SK-N-SH (cell line): ENCODE data around the gene OPHN1. TPM values are rescaled to one million over a fixed set of nuclear protein-coding genes. Genes with fewer than 3 reads are reported as not detected.

Experiments used
- CTCF ChIA-PET: fragments of 300-600, 350-600 bp; formaldehyde crosslinking; extraction: SDS; loops from one replicate; lab custom pipeline; 2021; lab: Yijun Ruan, JAX
- POLR2A ChIA-PET: fragments of 350-600 bp; sonication (Branson Sonifier 250); formaldehyde crosslinking; extraction: SDS; loops from one replicate; lab custom pipeline; 2020; ENCODE audit warnings: antibody characterized with exemption, inconsistent platforms; lab: Yijun Ruan, JAX
- DNase-seq: peaks from one replicate; pipeline ENCODE4 v3.0.0; 2012
- H2AFZ ChIP-seq: fragments of 200-600 bp; sonication (generic); 2 replicates; pipeline ENCODE4 v1.8.1; 2016; ENCODE audit warnings: antibody characterized with exemption, mild to moderate bottlenecking, low read depth
- H3F3A ChIP-seq: fragments of 200-600 bp; sonication (generic); replicated peaks from 2 replicates; pipeline ENCODE3; 2016; ENCODE audit warnings: antibody characterized with exemption, mild to moderate bottlenecking; ENCODE audit not compliant: insufficient read depth
- H3K27ac ChIP-seq, 2 experiments: fragments of 200-500 bp in 1 of 2; fragments of 200-600 bp in 1 of 2; sonication (Bioruptor generic) in 1 of 2; sonication (generic), shearing (Covaris generic) in 1 of 2; 2 replicates each; pipeline versions ENCODE4 v1.5.1 to v1.6.1; 2014 to 2016; ENCODE audit warnings: low read depth in 2 of 2, inconsistent platforms in 1 of 2, low read length in 1 of 2, mild to moderate bottlenecking in 1 of 2, mixed read lengths in 1 of 2
- H3K27me3 ChIP-seq: fragments of 200-600 bp; sonication (generic), shearing (Covaris generic); 2 replicates; pipeline ENCODE4 v1.6.1; 2016; ENCODE audit warnings: mixed run types; ENCODE audit not compliant: insufficient read depth
- H3K36me3 ChIP-seq, 2 experiments: fragments of 200-500 bp in 1 of 2; fragments of 200-600 bp in 1 of 2; sonication (Bioruptor generic) in 1 of 2; sonication (generic) in 1 of 2; replicated peaks in 1 of 2; 2 replicates each; pipeline versions ENCODE3 to v1.5.1; 2014 to 2016; ENCODE audit warnings: low read length in 1 of 2, mild to moderate bottlenecking in 1 of 2; ENCODE audit not compliant: insufficient read depth in 2 of 2, control insufficient read depth in 1 of 2
- H3K4me1 ChIP-seq, 2 experiments: fragments of 200-500 bp in 1 of 2; fragments of 200-600 bp in 1 of 2; sonication (Bioruptor generic) in 1 of 2; sonication (generic), shearing (Covaris generic) in 1 of 2; 2 replicates each; pipeline versions ENCODE4 v1.5.1 to v1.6.1; 2014 to 2016; ENCODE audit warnings: low read depth in 1 of 2, low read length in 1 of 2, mixed run types in 1 of 2; ENCODE audit not compliant: insufficient read depth in 2 of 2, control insufficient read depth in 1 of 2
- H3K4me2 ChIP-seq: fragments of 200-600 bp; sonication (generic), shearing (Covaris generic); 2 replicates; pipeline ENCODE4 v1.6.1; 2017; ENCODE audit warnings: mixed run types
- H3K4me3 ChIP-seq, 2 experiments: fragments of 200-500 bp in 1 of 2; fragments of 200-600 bp in 1 of 2; sonication (Bioruptor generic) in 1 of 2; sonication (generic), shearing (Covaris generic) in 1 of 2; 2 replicates each; pipeline versions ENCODE4 v1.5.1 to v1.8.1; 2014 to 2016; ENCODE audit warnings: low read depth in 2 of 2, inconsistent platforms in 1 of 2, low read length in 1 of 2, mild to moderate bottlenecking in 1 of 2, mixed read lengths in 1 of 2, moderate library complexity in 1 of 2
- H3K79me2 ChIP-seq: fragments of 200-600 bp; sonication (generic); 2 replicates; pipeline ENCODE4 v1.8.1; 2017; ENCODE audit warnings: mild to moderate bottlenecking; ENCODE audit not compliant: insufficient read depth
- H3K9ac ChIP-seq: fragments of 200-600 bp; sonication (generic); 2 replicates; pipeline ENCODE4 v1.6.1; 2017; ENCODE audit warnings: mixed run types
- H3K9me2 ChIP-seq: fragments of 200-600 bp; sonication (generic); 2 replicates; pipeline ENCODE4 v1.6.1; 2017; ENCODE audit warnings: mixed run types
- H3K9me3 ChIP-seq: fragments of 200-600 bp; sonication (generic); 2 replicates; pipeline ENCODE4 v1.6.1; 2017; ENCODE audit warnings: mixed run types, mild to moderate bottlenecking, moderate library complexity
- H4K20me1 ChIP-seq: fragments of 200-600 bp; sonication (generic); 2 replicates; pipeline ENCODE4 v1.6.1; 2017; ENCODE audit warnings: mild to moderate bottlenecking, mixed run types; ENCODE audit not compliant: insufficient read depth
- CHD2 ChIP-seq: fragments of 150-350 bp; IDR thresholded peaks from 2 replicates; pipeline ENCODE4 v1.6.1; 2018; ENCODE audit warnings: low read length; ENCODE audit not compliant: partially characterized antibody
- FOSL2 ChIP-seq: IDR thresholded peaks from 2 replicates; pipeline ENCODE4 v1.4.0; 2012; ENCODE audit warnings: low read depth, mild to moderate bottlenecking, moderate library complexity, borderline replicate concordance
- GATA2 ChIP-seq: sonication (generic); formaldehyde crosslinking; IDR thresholded peaks from 2 replicates; pipeline ENCODE4 v1.5.0; 2020; ENCODE audit warnings: mild to moderate bottlenecking, missing genetic modification reagents
- JUND ChIP-seq: IDR thresholded peaks from 2 replicates; pipeline ENCODE4 v1.4.0; 2012
- MXI1 ChIP-seq: IDR thresholded peaks from 2 replicates; pipeline ENCODE4 v1.6.1; 2012; ENCODE audit warnings: mild to moderate bottlenecking, low read depth, low read length, improper control_type of control experiment
- RCOR1 ChIP-seq: fragments of 150-350 bp; IDR thresholded peaks from 2 replicates; pipeline ENCODE4 v1.6.1; 2017; ENCODE audit warnings: antibody characterized with exemption, low read length
- RXRA ChIP-seq: IDR thresholded peaks from 2 replicates; pipeline ENCODE4 v1.4.0; 2012; ENCODE audit warnings: low read depth, mild to moderate bottlenecking, borderline replicate concordance
- TAF1 ChIP-seq: IDR thresholded peaks from 2 replicates; pipeline ENCODE4 v1.6.1; 2012; ENCODE audit warnings: low read depth, mild to moderate bottlenecking, low read length, moderate library complexity, borderline replicate concordance
- TEAD4 ChIP-seq: IDR thresholded peaks from 2 replicates; pipeline ENCODE4 v1.4.0; 2012; ENCODE audit warnings: mild to moderate bottlenecking, borderline replicate concordance; ENCODE audit not compliant: insufficient read depth
- WGBS: methylation state at CpG from one replicate; pipeline ENCODE4 v1.1.6; 2017; ENCODE audit warnings: low lambda C conversion rate; 5-methylcytosine and 5-hydroxymethylcytosine counted together
- polyA plus RNA-seq, 3 experiments: library from polyadenylated mRNA; depleted of rRNA; stranded (reverse); fragments of >200 nt; gene quantifications; 2 replicates each; pipeline ENCODE4 v1.2.3, GENCODE V29; 2012
- TF ChIP-seq, protein P1 (sequence below): IDR thresholded peaks from 2 replicates; pipeline ENCODE4 v1.6.1; 2012; ENCODE audit warnings: mild to moderate bottlenecking, low read depth, low read length, moderate library complexity
- TF ChIP-seq, protein P2 (sequence below): fragments of 150-350 bp; IDR thresholded peaks from 2 replicates; pipeline ENCODE4 v1.6.1; 2016; ENCODE audit warnings: mild to moderate bottlenecking, low read depth, low read length
- TF ChIP-seq, protein P3 (sequence below): fragments of 200-600 bp; sonication (generic); IDR thresholded peaks from 2 replicates; pipeline ENCODE4 v1.6.1; 2017; ENCODE audit warnings: antibody characterized with exemption, mild to moderate bottlenecking, moderate library complexity

OPHN1 gene
- polyA plus RNA-seq, 1 of the 3 experiments (the other 2 are of a cell fraction), result 1.7 TPM

DNA sequence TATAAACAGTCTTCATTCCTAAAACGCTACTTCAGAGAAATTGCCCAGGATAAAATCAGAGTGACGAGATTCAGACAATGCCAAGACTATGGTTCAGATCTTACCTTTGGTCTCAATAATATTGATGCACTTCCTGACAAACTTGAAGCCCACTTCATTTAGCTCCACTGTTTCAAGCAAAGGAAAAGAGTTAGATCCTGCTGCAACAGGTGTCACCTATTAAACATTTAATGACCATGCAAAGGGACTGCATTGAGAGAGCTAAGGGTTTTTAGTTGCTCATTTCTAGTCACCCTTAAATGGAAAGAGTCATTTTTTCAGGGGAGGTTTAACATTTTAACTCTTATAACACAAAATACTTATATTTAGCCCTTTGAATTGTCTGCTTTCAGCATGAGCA lies 239.5 kb downstream of the OPHN1 start (continued):
- TF ChIP-seq, protein P1, sequence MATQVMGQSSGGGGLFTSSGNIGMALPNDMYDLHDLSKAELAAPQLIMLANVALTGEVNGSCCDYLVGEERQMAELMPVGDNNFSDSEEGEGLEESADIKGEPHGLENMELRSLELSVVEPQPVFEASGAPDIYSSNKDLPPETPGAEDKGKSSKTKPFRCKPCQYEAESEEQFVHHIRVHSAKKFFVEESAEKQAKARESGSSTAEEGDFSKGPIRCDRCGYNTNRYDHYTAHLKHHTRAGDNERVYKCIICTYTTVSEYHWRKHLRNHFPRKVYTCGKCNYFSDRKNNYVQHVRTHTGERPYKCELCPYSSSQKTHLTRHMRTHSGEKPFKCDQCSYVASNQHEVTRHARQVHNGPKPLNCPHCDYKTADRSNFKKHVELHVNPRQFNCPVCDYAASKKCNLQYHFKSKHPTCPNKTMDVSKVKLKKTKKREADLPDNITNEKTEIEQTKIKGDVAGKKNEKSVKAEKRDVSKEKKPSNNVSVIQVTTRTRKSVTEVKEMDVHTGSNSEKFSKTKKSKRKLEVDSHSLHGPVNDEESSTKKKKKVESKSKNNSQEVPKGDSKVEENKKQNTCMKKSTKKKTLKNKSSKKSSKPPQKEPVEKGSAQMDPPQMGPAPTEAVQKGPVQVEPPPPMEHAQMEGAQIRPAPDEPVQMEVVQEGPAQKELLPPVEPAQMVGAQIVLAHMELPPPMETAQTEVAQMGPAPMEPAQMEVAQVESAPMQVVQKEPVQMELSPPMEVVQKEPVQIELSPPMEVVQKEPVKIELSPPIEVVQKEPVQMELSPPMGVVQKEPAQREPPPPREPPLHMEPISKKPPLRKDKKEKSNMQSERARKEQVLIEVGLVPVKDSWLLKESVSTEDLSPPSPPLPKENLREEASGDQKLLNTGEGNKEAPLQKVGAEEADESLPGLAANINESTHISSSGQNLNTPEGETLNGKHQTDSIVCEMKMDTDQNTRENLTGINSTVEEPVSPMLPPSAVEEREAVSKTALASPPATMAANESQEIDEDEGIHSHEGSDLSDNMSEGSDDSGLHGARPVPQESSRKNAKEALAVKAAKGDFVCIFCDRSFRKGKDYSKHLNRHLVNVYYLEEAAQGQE, result no peak
- TF ChIP-seq TEAD4 (no peak), RCOR1 (no peak), JUND (no peak), RXRA (no peak)
- TF ChIP-seq, protein P2, sequence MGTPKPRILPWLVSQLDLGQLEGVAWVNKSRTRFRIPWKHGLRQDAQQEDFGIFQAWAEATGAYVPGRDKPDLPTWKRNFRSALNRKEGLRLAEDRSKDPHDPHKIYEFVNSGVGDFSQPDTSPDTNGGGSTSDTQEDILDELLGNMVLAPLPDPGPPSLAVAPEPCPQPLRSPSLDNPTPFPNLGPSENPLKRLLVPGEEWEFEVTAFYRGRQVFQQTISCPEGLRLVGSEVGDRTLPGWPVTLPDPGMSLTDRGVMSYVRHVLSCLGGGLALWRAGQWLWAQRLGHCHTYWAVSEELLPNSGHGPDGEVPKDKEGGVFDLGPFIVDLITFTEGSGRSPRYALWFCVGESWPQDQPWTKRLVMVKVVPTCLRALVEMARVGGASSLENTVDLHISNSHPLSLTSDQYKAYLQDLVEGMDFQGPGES, result no peak

DNA sequence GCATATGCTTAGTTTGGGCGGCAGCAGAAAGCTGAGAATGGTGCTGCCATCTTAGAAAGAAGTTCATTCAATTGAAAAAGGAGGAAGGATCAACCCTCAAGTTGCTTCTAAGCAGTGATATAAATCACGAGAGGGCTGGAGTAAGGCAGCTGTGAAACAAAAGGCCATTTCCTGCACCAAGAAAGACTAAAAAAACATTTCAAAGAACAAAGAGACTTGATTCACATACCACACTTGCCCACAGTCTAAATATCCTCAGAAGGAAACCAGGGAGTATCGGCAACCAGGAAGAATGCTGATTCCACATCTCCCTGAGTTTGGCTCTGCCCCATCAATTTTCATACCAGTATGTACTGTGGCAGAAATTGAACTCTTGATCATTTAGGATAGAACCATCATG lies 240.1 kb downstream of the OPHN1 start:
- H3K4me2 ChIP-seq, result no peak overlapping the region
- TF ChIP-seq MXI1 (no peak), CHD2 (no peak), FOSL2 (no peak), GATA2 (no peak), TAF1 (no peak)
- TF ChIP-seq, protein P3, sequence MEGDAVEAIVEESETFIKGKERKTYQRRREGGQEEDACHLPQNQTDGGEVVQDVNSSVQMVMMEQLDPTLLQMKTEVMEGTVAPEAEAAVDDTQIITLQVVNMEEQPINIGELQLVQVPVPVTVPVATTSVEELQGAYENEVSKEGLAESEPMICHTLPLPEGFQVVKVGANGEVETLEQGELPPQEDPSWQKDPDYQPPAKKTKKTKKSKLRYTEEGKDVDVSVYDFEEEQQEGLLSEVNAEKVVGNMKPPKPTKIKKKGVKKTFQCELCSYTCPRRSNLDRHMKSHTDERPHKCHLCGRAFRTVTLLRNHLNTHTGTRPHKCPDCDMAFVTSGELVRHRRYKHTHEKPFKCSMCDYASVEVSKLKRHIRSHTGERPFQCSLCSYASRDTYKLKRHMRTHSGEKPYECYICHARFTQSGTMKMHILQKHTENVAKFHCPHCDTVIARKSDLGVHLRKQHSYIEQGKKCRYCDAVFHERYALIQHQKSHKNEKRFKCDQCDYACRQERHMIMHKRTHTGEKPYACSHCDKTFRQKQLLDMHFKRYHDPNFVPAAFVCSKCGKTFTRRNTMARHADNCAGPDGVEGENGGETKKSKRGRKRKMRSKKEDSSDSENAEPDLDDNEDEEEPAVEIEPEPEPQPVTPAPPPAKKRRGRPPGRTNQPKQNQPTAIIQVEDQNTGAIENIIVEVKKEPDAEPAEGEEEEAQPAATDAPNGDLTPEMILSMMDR, result no peak
- TF ChIP-seq, all 33 proteins: peak for 0
- Histone ChIP-seq H3K9ac (no peak overlapping the region), H3K36me3 (no peaks in the 10 kb centered on the region), H3F3A (no peaks in the 10 kb centered on the region), H3K4me1 (no peaks in the 10 kb centered on the region), H3K9me2 (no peaks in the 10 kb centered on the region), H3K9me3 (no peaks in the 10 kb centered on the region), H3K27me3 (no peaks in the 10 kb centered on the region), H4K20me1 (no peaks in the 10 kb centered on the region), H2AFZ (no peak overlapping the region), H3K79me2 (no peaks in the 10 kb centered on the region), H3K27ac (no peak overlapping the region), H3K4me3 (no peak overlapping the region)
- ChIA-PET POLR2A (no interaction called here), CTCF (interaction anchor here (0.9 to 1.8 kb wide), 4 partner anchors 10 to 517 kb away, joined by 3 to 8 read pairs (median 6); no protein-coding TSS in a partner anchor)
- WGBS, result 49% methylated on average over 3 of the region's 3 CpGs
- no peak for DNase-seq
